ENCODE measurements around the gene CACNA1A. TPM values are rescaled to one million over a fixed set of nuclear protein-coding genes. Genes with fewer than 3 reads are reported as not detected.

CACNA1A gene
- total and polyA plus RNA-seq, 8 donors = 0.58 to 12.5 (median 3.8) TPM; not detected in 1

- intact Hi-C loops (cut with DNase I; ENCODE audit: low total_unique reads) = no loop called here
- Histone ChIP-seq H3K4me3 (no peak overlapping the region), H3K9me3 (peaks cover 6 to 46% (median 41%) of the 10 kb centered on the region in 4 donors), H3K27ac (no peak overlapping the region), H3K27me3 (no peaks in the 10 kb centered on the region), H3K4me1 (no peaks in the 10 kb centered on the region), H3K36me3 (no peaks in the 10 kb centered on the region)
- TF ChIP-seq CTCF (IDR thresholded peaks at IDR 0.05) = no peak
- TF ChIP-seq EP300 (IDR thresholded peaks at IDR 0.05) = no peak
- TF ChIP-seq POLR2AphosphoS5 (IDR thresholded peaks at IDR 0.05) = no peak
- no peak for TF ChIP-seq POLR2A (IDR thresholded peaks at IDR 0.05)
- 66 to 81% (median 74%) methylated on average over 4 of the region's 4 CpGs for WGBS, 5 donors
- no peak for DNase-seq
These were observed 54.8 kb downstream of the CACNA1A start for GRCh38 chr19:13451434-13451995.

GRCh38 chr19:13447978-13448377, 58.3 kb downstream of the CACNA1A start:
- Histone ChIP-seq H3K9me3 (peaks cover 6 to 42% (median 40%) of the 10 kb centered on the region in 4 donors), H3K4me1 (no peaks in the 10 kb centered on the region), H3K4me3 (no peak overlapping the region), H3K27ac (no peak overlapping the region), H3K27me3 (no peaks in the 10 kb centered on the region), H3K36me3 (no peaks in the 10 kb centered on the region)
- intact Hi-C loops (cut with DNase I; ENCODE audit: low total_unique reads) = no loop called here
- WGBS, 5 donors = 80 to 94% (median 85%) methylated on average over 6 of the region's 6 CpGs
- DNase-seq = no peak
- TF ChIP-seq POLR2AphosphoS5 (IDR thresholded peaks at IDR 0.05) (no peak), CTCF (IDR thresholded peaks at IDR 0.05) (no peak), POLR2A (IDR thresholded peaks at IDR 0.05) (no peak), EP300 (IDR thresholded peaks at IDR 0.05) (no peak)

- H3K9me3 ChIP-seq = peaks cover 0 to 5% (median 0%) of the 10 kb centered on the region in 4 donors
- H3K4me3 ChIP-seq = no peak overlapping the region
- no peak overlapping the region for H3K27ac ChIP-seq
- peaks cover 0 to under 1% (median 0%) of the 10 kb centered on the region in 3 donors for H3K27me3 ChIP-seq
- intact Hi-C loops (cut with DNase I; ENCODE audit: low total_unique reads) = no loop called here
- DNase-seq = peak in 1 of 2 donors; percentile 74
- WGBS, 5 donors = 38 to 48% (median 43%) methylated on average over 9 to 10 of the region's 10 CpGs
- TF ChIP-seq POLR2AphosphoS5 (IDR thresholded peaks at IDR 0.05) (no peak), EP300 (IDR thresholded peaks at IDR 0.05) (no peak), POLR2A (IDR thresholded peaks at IDR 0.05) (no peak), CTCF (IDR thresholded peaks at IDR 0.05) (no peak)
- H3K4me1 ChIP-seq = no peaks in the 10 kb centered on the region
- H3K36me3 ChIP-seq = no peaks in the 10 kb centered on the region
These were observed 64.3 kb downstream of the CACNA1A start for GRCh38 chr19:13441810-13442512.

GRCh38 chr19:13437919-13438618, 68.2 kb downstream of the CACNA1A start:
- no peak for DNase-seq
- no peaks in the 10 kb centered on the region for H3K4me1 ChIP-seq
- no peaks in the 10 kb centered on the region for H3K36me3 ChIP-seq
- H3K27me3 ChIP-seq = peaks cover 0 to 5% (median 0%) of the 10 kb centered on the region in 3 donors
- WGBS, 5 donors = 68 to 80% (median 75%) methylated on average over 6 of the region's 6 CpGs
- intact Hi-C loops (cut with DNase I; ENCODE audit: low total_unique reads) = no loop called here
- peaks cover 0 to 5% (median 0%) of the 10 kb centered on the region in 4 donors for H3K9me3 ChIP-seq
- no peak overlapping the region for H3K4me3 ChIP-seq
- no peak overlapping the region for H3K27ac ChIP-seq
- no peak for TF ChIP-seq EP300 (IDR thresholded peaks at IDR 0.05)
- no peak for TF ChIP-seq POLR2A (IDR thresholded peaks at IDR 0.05)
